Vagina (tissue), 2 donors: ENCODE data around the gene CCNY.

ENCODE experiments used
- CTCF ChIP-seq, 3 experiments: fragments of 450-650 bp in 2 of 3; fragments of 200-600 bp in 1 of 3; sonication (generic) in 1 of 3; IDR thresholded peaks; one replicate each; pipeline ENCODE4 v1.5.1; 2017 to 2019; ENCODE audit warnings: antibody characterized with exemption in 3 of 3, mild to moderate bottlenecking in 2 of 3, moderate library complexity in 2 of 3
- POLR2A ChIP-seq, 2 donors: fragments of 450-650 bp; IDR thresholded peaks; one replicate each; pipeline ENCODE4 v1.6.1; 2017; ENCODE audit warnings: antibody characterized with exemption in 2 of 2, mild to moderate bottlenecking in 2 of 2, moderate library complexity in 2 of 2
- POLR2AphosphoS5 ChIP-seq, 2 donors: sonication (generic); formaldehyde crosslinking; IDR thresholded peaks; one replicate each; pipeline ENCODE4 v1.9.0; 2017; ENCODE audit warnings: antibody characterized with exemption in 2 of 2, mild to moderate bottlenecking in 2 of 2, low read depth in 1 of 2; ENCODE audit not compliant: insufficient read depth in 1 of 2

DNA sequence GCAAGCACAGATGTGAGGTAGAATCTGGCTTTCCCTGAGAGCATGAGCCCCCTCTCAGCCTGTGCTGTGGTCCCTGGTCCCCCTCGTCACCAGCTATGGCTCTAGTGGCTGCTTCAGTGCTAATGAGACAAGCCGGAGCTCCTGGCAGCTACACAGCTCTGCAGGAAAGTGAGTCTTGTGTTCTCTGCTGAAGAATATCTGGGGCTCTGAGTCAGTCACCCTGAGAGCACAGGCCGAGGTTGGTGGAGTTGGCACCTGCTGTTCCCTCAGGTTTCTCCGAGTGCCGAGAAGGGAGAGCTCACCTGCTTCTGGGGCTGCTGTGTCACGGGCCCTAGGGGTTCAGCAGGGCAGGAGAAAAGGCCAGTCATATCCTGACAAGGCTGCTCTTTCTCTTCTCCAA is 231.6 kb downstream of the CCNY start:
- no peak for TF ChIP-seq CTCF (IDR thresholded peaks at IDR 0.05)
- TF ChIP-seq POLR2AphosphoS5 (IDR thresholded peaks at IDR 0.05; ENCODE audit: insufficient read depth in 1 of 2, low read depth in 1 of 2) = no peak
- no peak for TF ChIP-seq POLR2A (IDR thresholded peaks at IDR 0.05)
